HEK293 (cell line): ENCODE results near the gene THRAP3.

Source experiments
- CTCF ChIA-PET: fragments of 350-600 bp; formaldehyde crosslinking; extraction: SDS; loops from one replicate; lab custom pipeline; 2021; ENCODE audit warnings: antibody characterized with exemption; lab: Yijun Ruan, JAX
- POLR2A ChIA-PET: fragments of 300-600 bp; formaldehyde crosslinking; extraction: SDS; loops from one replicate; lab custom pipeline; 2020; ENCODE audit warnings: antibody characterized with exemption, inconsistent platforms; lab: Yijun Ruan, JAX
- H3K27ac ChIP-seq: fragments of 200-500 bp; sonication (Bioruptor generic); 2 replicates; pipeline ENCODE4 v1.5.1; 2014; ENCODE audit warnings: low read depth, low read length, control low read depth, inconsistent platforms; ENCODE audit errors: extremely low read depth
- H3K36me3 ChIP-seq, 2 experiments: fragments of 200-500 bp in 1 of 2; sonication (Bioruptor generic) in 1 of 2; 1 replicate in 1 of 2; 2 replicates in 1 of 2; pipeline ENCODE4 v1.5.1; 2014 to 2017; ENCODE audit warnings: inconsistent platforms in 2 of 2, low read length in 2 of 2; ENCODE audit not compliant: control insufficient read depth in 2 of 2, insufficient read depth in 1 of 2
- H3K4me1 ChIP-seq: fragments of 200-500 bp; sonication (Bioruptor generic); 2 replicates; pipeline ENCODE4 v1.5.1; 2014; ENCODE audit warnings: mild to moderate bottlenecking, low read length, inconsistent platforms; ENCODE audit not compliant: control insufficient read depth, insufficient read depth
- H3K4me3 ChIP-seq: 2 replicates; pipeline ENCODE4 v1.5.1; 2011; ENCODE audit warnings: low read depth, mild to moderate bottlenecking, control low read depth, low read length, moderate library complexity
- H3K9me3 ChIP-seq: fragments of 200-500 bp; sonication (Bioruptor generic); 2 replicates; pipeline ENCODE4 v1.5.1; 2014; ENCODE audit warnings: low read depth, low read length, inconsistent platforms; ENCODE audit not compliant: control insufficient read depth, insufficient read depth
- ATF2 ChIP-seq: fragments of 450-650 bp; formaldehyde crosslinking; IDR thresholded peaks from 2 replicates; pipeline ENCODE4 v1.5.1; 2016; ENCODE audit warnings: missing biosample characterization, missing genetic modification characterization, low read depth
- ELK4 ChIP-seq: IDR thresholded peaks from 2 replicates; pipeline ENCODE4 v1.6.1; 2011; ENCODE audit warnings: mild to moderate bottlenecking, low read depth, low read length, borderline replicate concordance
- KLF10 ChIP-seq: fragments of 450-650 bp; IDR thresholded peaks from 2 replicates; pipeline ENCODE4 v1.5.1; 2018; ENCODE audit warnings: missing biosample characterization, mild to moderate bottlenecking, missing genetic modification characterization
- OSR2 ChIP-seq: fragments of 450-650 bp; formaldehyde crosslinking; IDR thresholded peaks from 2 replicates; pipeline ENCODE4 v1.5.1; 2016; ENCODE audit warnings: missing biosample characterization, missing genetic modification characterization
- SP2 ChIP-seq: fragments of 450-650 bp; formaldehyde crosslinking; IDR thresholded peaks from 2 replicates; pipeline ENCODE4 v1.5.1; 2016; ENCODE audit warnings: missing biosample characterization, missing genetic modification characterization
- WT1 ChIP-seq: fragments of 450-650 bp; formaldehyde crosslinking; IDR thresholded peaks from 2 replicates; pipeline ENCODE4 v1.5.1; 2016; ENCODE audit warnings: missing biosample characterization, missing genetic modification characterization
- ZFHX2 ChIP-seq: fragments of 450-650 bp; formaldehyde crosslinking; conservative IDR thresholded peaks from 2 replicates; pipeline ENCODE4 v1.5.1; 2016; ENCODE audit warnings: missing biosample characterization, missing genetic modification characterization
- ZFP41 ChIP-seq: fragments of 450-650 bp; formaldehyde crosslinking; IDR thresholded peaks from 2 replicates; pipeline ENCODE4 v1.5.1; 2016; ENCODE audit warnings: missing biosample characterization, missing genetic modification characterization, borderline replicate concordance
- ZNF10 ChIP-seq: fragments of 450-650 bp; formaldehyde crosslinking; IDR thresholded peaks from 2 replicates; pipeline ENCODE4 v1.5.1; 2017; ENCODE audit warnings: missing biosample characterization, missing genetic modification characterization
- ZNF140 ChIP-seq: fragments of 450-650 bp; formaldehyde crosslinking; IDR thresholded peaks from 2 replicates; pipeline ENCODE4 v1.5.1; 2016; ENCODE audit warnings: missing biosample characterization, missing genetic modification characterization
- ZNF155 ChIP-seq: fragments of 450-650 bp; formaldehyde crosslinking; IDR thresholded peaks from 2 replicates; pipeline ENCODE4 v1.5.1; 2016; ENCODE audit warnings: missing biosample characterization, missing genetic modification characterization
- ZNF2 ChIP-seq: fragments of 450-650 bp; formaldehyde crosslinking; IDR thresholded peaks from 2 replicates; pipeline ENCODE4 v1.5.1; 2016; ENCODE audit warnings: missing biosample characterization, missing genetic modification characterization
- ZNF223 ChIP-seq: fragments of 450-650 bp; formaldehyde crosslinking; IDR thresholded peaks from 2 replicates; pipeline ENCODE4 v1.5.1; 2016; ENCODE audit warnings: missing biosample characterization, missing genetic modification characterization
- ZNF292 ChIP-seq: fragments of 450-650 bp; formaldehyde crosslinking; IDR thresholded peaks from 2 replicates; pipeline ENCODE4 v1.5.1; 2016; ENCODE audit warnings: low read depth, missing biosample characterization, missing genetic modification characterization, borderline replicate concordance
- ZNF302 ChIP-seq: fragments of 450-650 bp; formaldehyde crosslinking; IDR thresholded peaks from 2 replicates; pipeline ENCODE4 v1.5.1; 2016; ENCODE audit warnings: missing biosample characterization, missing genetic modification characterization, low read depth
- ZNF426 ChIP-seq: fragments of 450-650 bp; formaldehyde crosslinking; IDR thresholded peaks from 2 replicates; pipeline ENCODE4 v1.5.1; 2017; ENCODE audit warnings: missing biosample characterization, missing genetic modification characterization, mild to moderate bottlenecking, inconsistent platforms, moderate library complexity
- ZNF621 ChIP-seq: fragments of 450-650 bp; formaldehyde crosslinking; IDR thresholded peaks from 2 replicates; pipeline ENCODE4 v1.5.1; 2017; ENCODE audit warnings: missing biosample characterization, missing genetic modification characterization
- ZNF654 ChIP-seq: fragments of 450-650 bp; formaldehyde crosslinking; IDR thresholded peaks from 2 replicates; pipeline ENCODE4 v1.5.1; 2016; ENCODE audit warnings: low read depth, missing biosample characterization, missing genetic modification characterization
- ZNF701 ChIP-seq: fragments of 450-650 bp; formaldehyde crosslinking; IDR thresholded peaks from 2 replicates; pipeline ENCODE4 v1.5.1; 2016; ENCODE audit warnings: missing biosample characterization, missing genetic modification characterization
- ZNF776 ChIP-seq: fragments of 450-650 bp; formaldehyde crosslinking; IDR thresholded peaks from 2 replicates; pipeline ENCODE4 v1.5.0; 2017; ENCODE audit warnings: missing biosample characterization, missing genetic modification characterization, borderline replicate concordance
- ZNF792 ChIP-seq: fragments of 450-650 bp; formaldehyde crosslinking; IDR thresholded peaks from 2 replicates; pipeline ENCODE4 v1.5.1; 2016; ENCODE audit warnings: missing biosample characterization, missing genetic modification characterization
- ZNF837 ChIP-seq: fragments of 450-650 bp; formaldehyde crosslinking; IDR thresholded peaks from 2 replicates; pipeline ENCODE4 v1.5.1; 2016; ENCODE audit warnings: missing biosample characterization, missing genetic modification characterization
- ZSCAN18 ChIP-seq: fragments of 450-650 bp; formaldehyde crosslinking; IDR thresholded peaks from 2 replicates; pipeline ENCODE4 v1.5.1; 2016; ENCODE audit warnings: missing biosample characterization, missing genetic modification characterization

The THRAP3 gene

GRCh38 chr1:36286802-36287201 lies 62.6 kb downstream of the THRAP3 start:
- Histone ChIP-seq H3K4me3 (no peak overlapping the region), H3K36me3 (peaks cover 41 to 93% of the 10 kb centered on the region in 2 experiments), H3K27ac (no peak overlapping the region), H3K4me1 (no peaks in the 10 kb centered on the region), H3K9me3 (no peaks in the 10 kb centered on the region)
- CTCF ChIA-PET: interaction anchor here (0.6 to 5.6 kb wide), 10 partner anchors 13 to 137 kb away, joined by 3 to 74 read pairs (median 8); partner anchors contain the start of genes THRAP3 and TRAPPC3
- POLR2A ChIA-PET: no interaction called here
- TF ChIP-seq ZNF223 (tag by site-specific recombination) (no peak), ZFP41 (tag by site-specific recombination) (no peak), KLF10 (tag by site-specific recombination) (no peak)

GRCh38 chr1:36287595-36287994 lies 63.4 kb downstream of the THRAP3 start:
- H3K9me3 ChIP-seq: no peaks in the 10 kb centered on the region
- ChIA-PET POLR2A (no interaction called here), CTCF (interaction anchor here (0.5 to 5.6 kb wide), 8 partner anchors 10 to 154 kb away, joined by 3 to 74 read pairs (median 6); partner anchors contain the start of gene TRAPPC3)
- no peak overlapping the region for H3K4me3 ChIP-seq
- no peak for TF ChIP-seq ZNF10
- no peak for TF ChIP-seq WT1
- no peak for TF ChIP-seq ZNF621
- TF ChIP-seq ZNF155: no peak
- no peak for TF ChIP-seq ZFHX2
- no peak for TF ChIP-seq ZNF426 (tag by site-specific recombination)
- no peak for TF ChIP-seq ZNF701 (tag by site-specific recombination)
- TF ChIP-seq ELK4: no peak
- TF ChIP-seq ZNF837 (tag by site-specific recombination): no peak
- TF ChIP-seq SP2 (tag by site-specific recombination): no peak
- TF ChIP-seq ZNF776 (tag by site-specific recombination): no peak
- TF ChIP-seq ZNF654 (tag by site-specific recombination): no peak
- TF ChIP-seq ZNF140: no peak
- TF ChIP-seq ZNF792 (tag by site-specific recombination): no peak
- no peak for TF ChIP-seq OSR2
- no peak for TF ChIP-seq ZNF302 (tag by site-specific recombination)
- TF ChIP-seq ZNF292 (tag by site-specific recombination): no peak
- no peak for TF ChIP-seq ATF2 (tag by site-specific recombination)
- TF ChIP-seq ZSCAN18: no peak
- TF ChIP-seq ZNF2 (tag by site-specific recombination): no peak
- no peaks in the 10 kb centered on the region for H3K4me1 ChIP-seq
- no peak overlapping the region for H3K27ac ChIP-seq
- peaks cover 49 to 97% of the 10 kb centered on the region in 2 experiments for H3K36me3 ChIP-seq
